K562 (cell line): Measurements from ENCODE around the gene SLC39A3. TPM values are rescaled to one million over a fixed set of nuclear protein-coding genes. Genes with fewer than 3 reads are reported as not detected.

ENCODE experiments used
- BCL6 ChIP-seq: fragments of 250-450 bp; sonication (Bioruptor Pico); IDR thresholded peaks from 2 replicates; pipeline ENCODE4 v1.4.0; 2020
- BCOR ChIP-seq: fragments of 450-650 bp; IDR thresholded peaks from 2 replicates; pipeline ENCODE4 v1.6.1; 2016
- CCAR2 ChIP-seq: fragments of 200-400 bp; formaldehyde crosslinking; IDR thresholded peaks from 2 replicates; pipeline ENCODE4 v1.6.1; 2017; ENCODE audit warnings: mild to moderate bottlenecking, low read depth, low read length
- CHCHD3 ChIP-seq: fragments of 250-450 bp; sonication (Bioruptor Pico); IDR thresholded peaks from 2 replicates; pipeline ENCODE4 v2.1.2; 2022; ENCODE audit warnings: mild to moderate bottlenecking
- CXXC5 ChIP-seq: fragments of 250-450 bp; sonication (Bioruptor Pico); IDR thresholded peaks from 2 replicates; pipeline ENCODE4 v1.8.0; 2022; ENCODE audit warnings: inconsistent platforms, mild to moderate bottlenecking, moderate library complexity
- DIDO1 ChIP-seq: fragments of 450-650 bp; IDR thresholded peaks from 2 replicates; pipeline ENCODE4 v1.6.1; 2016; ENCODE audit warnings: low read depth, missing biosample characterization, missing genetic modification characterization
- EP400 ChIP-seq: fragments of 450-650 bp; IDR thresholded peaks from 2 replicates; pipeline ENCODE4 v1.6.1; 2017; ENCODE audit warnings: antibody characterized with exemption, mild to moderate bottlenecking, moderate library complexity
- HIVEP1 ChIP-seq: fragments of 250-450 bp; sonication (Bioruptor Pico); IDR thresholded peaks from 2 replicates; pipeline ENCODE4 v1.4.0; 2020; ENCODE audit warnings: mild to moderate bottlenecking
- IRF2 ChIP-seq: sonication (generic); formaldehyde crosslinking; IDR thresholded peaks from 2 replicates; pipeline ENCODE4 v1.8.1; 2022; ENCODE audit warnings: mild to moderate bottlenecking, missing genetic modification reagents
- JUND ChIP-seq, 2 experiments: IDR thresholded peaks; 2 replicates in 1 of 2; 3 replicates in 1 of 2; pipeline ENCODE4 v1.6.1; 2011; ENCODE audit warnings: borderline replicate concordance in 2 of 2, low read depth in 2 of 2, low read length in 2 of 2, improper control_type of control experiment in 1 of 2, missing biosample characterization in 1 of 2, missing genetic modification characterization in 1 of 2, missing genetic modification reagents in 1 of 2
- LARP7 ChIP-seq: fragments of 450-650 bp; IDR thresholded peaks from 2 replicates; pipeline ENCODE4 v1.6.1; 2016
- MCM3 ChIP-seq: fragments of 450-650 bp; IDR thresholded peaks from 2 replicates; pipeline ENCODE4 v1.6.1; 2016
- NUFIP1 ChIP-seq: fragments of 450-650 bp; IDR thresholded peaks from 2 replicates; pipeline ENCODE4 v1.6.1; 2018; ENCODE audit not compliant: partially characterized antibody
- PML ChIP-seq: IDR thresholded peaks from 2 replicates; pipeline ENCODE4 v1.6.1; 2012; ENCODE audit warnings: low read length, inconsistent platforms
- RBBP5 ChIP-seq: fragments of 200-600 bp; sonication (generic); IDR thresholded peaks from 2 replicates; pipeline ENCODE4 v1.6.1; 2012; ENCODE audit warnings: borderline replicate concordance, mild to moderate bottlenecking, low read length, control low read depth, inconsistent platforms; ENCODE audit not compliant: insufficient read depth, poor library complexity, severe bottlenecking
- RBM34 ChIP-seq: fragments of 200-400 bp; formaldehyde crosslinking; IDR thresholded peaks from 2 replicates; pipeline ENCODE4 v1.6.1; 2018; ENCODE audit warnings: low read length, borderline replicate concordance; ENCODE audit not compliant: insufficient read depth
- SMAD2 ChIP-seq: fragments of 150-350 bp; IDR thresholded peaks from 2 replicates; pipeline ENCODE4 v1.6.1; 2014; ENCODE audit warnings: low read depth, mild to moderate bottlenecking, low read length
- SRF ChIP-seq, 2 experiments: fragments of 250-450, 450-650 bp in 1 of 2; sonication (Bioruptor Pico) in 1 of 2; sonication (generic) in 1 of 2; formaldehyde crosslinking; IDR thresholded peaks; 2 replicates each; pipeline versions ENCODE4 v1.5.0 to v1.5.1; 2020 to 2022; ENCODE audit warnings: mild to moderate bottlenecking in 1 of 2, missing genetic modification reagents in 1 of 2
- SRSF7 ChIP-seq: fragments of 200-400 bp; formaldehyde crosslinking; optimal IDR thresholded peaks from 2 replicates; pipeline ENCODE3; 2017; ENCODE audit warnings: mild to moderate bottlenecking, low read depth, low read length
- ZBTB1 ChIP-seq: sonication (generic); formaldehyde crosslinking; IDR thresholded peaks from 2 replicates; pipeline ENCODE4 v1.8.1; 2023; ENCODE audit warnings: missing genetic modification reagents, low read depth, mild to moderate bottlenecking, borderline replicate concordance
- ZC3H8 ChIP-seq: fragments of 450-650 bp; IDR thresholded peaks from 2 replicates; pipeline ENCODE4 v1.6.1; 2017
- ZNF165 ChIP-seq: fragments of 250-450 bp; sonication (Bioruptor Pico); IDR thresholded peaks from 2 replicates; pipeline ENCODE4 v1.4.0; 2020; ENCODE audit warnings: borderline replicate concordance
- ZNF436 ChIP-seq: fragments of 250-450, 450-650 bp; sonication (Bioruptor Pico); formaldehyde crosslinking; IDR thresholded peaks from 2 replicates; pipeline ENCODE4 v1.7.0; 2020; ENCODE audit warnings: mild to moderate bottlenecking
- polyA plus RNA-seq, 8 experiments: library from polyadenylated mRNA; depleted of rRNA in 4 of 8; stranded (reverse) in 5 of 8; unstranded in 3 of 8; fragments of >200 nt; fragmentation: Nextera tagmentation in 2 of 8; fragmentation: Illumina TruSeq in 1 of 8; extraction: Ambion mirVana in 2 of 8; extraction: Trizol in 1 of 8; gene quantifications; 2 replicates each; pipeline versions ENCODE4 v1.2.1 to v1.2.3, GENCODE V29; 2011 to 2014; ENCODE audit warnings: inconsistent platforms in 1 of 8, missing spikeins in 1 of 8
- total RNA-seq, 7 experiments: library from RNA; depleted of rRNA in 6 of 7; stranded (reverse); fragments of >200 nt in 6 of 7; fragmentation: Illumina TruSeq in 2 of 7; extraction: Trizol in 2 of 7; gene quantifications; 2 replicates each; pipeline versions ENCODE4 v1.2.1 to v1.2.3, GENCODE V29; 2011 to 2021; ENCODE audit warnings: low replicate concordance in 1 of 7
- TF ChIP-seq, protein P1 (sequence below): sonication (generic); IDR thresholded peaks from 2 replicates; pipeline ENCODE4 v1.6.1; 2016
- TF ChIP-seq, protein P2 (sequence below): fragments of 250-450 bp; sonication (Bioruptor Pico); IDR thresholded peaks from 2 replicates; pipeline ENCODE4 v1.8.0; 2021; ENCODE audit warnings: moderate library complexity, mild to moderate bottlenecking, inconsistent platforms
- TF ChIP-seq, protein P3 (sequence below): sonication (generic); formaldehyde crosslinking; IDR thresholded peaks from 2 replicates; pipeline ENCODE4 v1.8.1; 2023; ENCODE audit warnings: mild to moderate bottlenecking, missing genetic modification reagents

The SLC39A3 gene
- total and polyA plus RNA-seq, 9 of the 15 experiments (the other 6 are each of a cell fraction or from before 2014, with no cell fraction given): 2.3 to 215 (median 127) TPM

- TF ChIP-seq PML (peak; percentile 54), ZC3H8 (no peak), JUND (IDR thresholded peaks at IDR 0.05; ENCODE audit: borderline replicate concordance, low read depth, low read length) (peak; percentile 86), JUND (tag; IDR thresholded peaks at IDR 0.05; ENCODE audit: borderline replicate concordance, low read depth, low read length) (peak; percentile 74; the same call in 1 of the 3 replicates), ZNF436 (CRISPR knock-in tag) (no peak), CXXC5 (CRISPR knock-in tag) (peak; percentile 92), ZNF165 (CRISPR knock-in tag) (0 out of 2 replicates have a peak, but pooled peaks have one; percentile 29), SRSF7 (no peak), IRF2 (peak; percentile 91; the same call in 1 of the 2 replicates), HIVEP1 (CRISPR knock-in tag) (no peak), BCL6 (CRISPR knock-in tag) (no peak), CHCHD3 (CRISPR knock-in tag) (no peak), SMAD2 (no peak), ZBTB1 (peak; percentile 93), BCOR (peak; percentile 87), DIDO1 (tag) (0 out of 2 replicates have a peak, but pooled peaks have one; percentile 46), NUFIP1 (no peak), SRF (CRISPR knock-in tag; IDR thresholded peaks at IDR 0.05) (peak in 1 of 2 experiments; percentile 74; a peak in 1 of 4 replicates), CCAR2 (no peak), RBBP5 (peak; percentile 71), MCM3 (no peak), EP400 (peak; percentile 99), RBM34 (no peak), LARP7 (no peak)
- TF ChIP-seq, protein P1, sequence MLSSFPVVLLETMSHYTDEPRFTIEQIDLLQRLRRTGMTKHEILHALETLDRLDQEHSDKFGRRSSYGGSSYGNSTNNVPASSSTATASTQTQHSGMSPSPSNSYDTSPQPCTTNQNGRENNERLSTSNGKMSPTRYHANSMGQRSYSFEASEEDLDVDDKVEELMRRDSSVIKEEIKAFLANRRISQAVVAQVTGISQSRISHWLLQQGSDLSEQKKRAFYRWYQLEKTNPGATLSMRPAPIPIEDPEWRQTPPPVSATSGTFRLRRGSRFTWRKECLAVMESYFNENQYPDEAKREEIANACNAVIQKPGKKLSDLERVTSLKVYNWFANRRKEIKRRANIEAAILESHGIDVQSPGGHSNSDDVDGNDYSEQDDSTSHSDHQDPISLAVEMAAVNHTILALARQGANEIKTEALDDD: no peak
- TF ChIP-seq, protein P2, sequence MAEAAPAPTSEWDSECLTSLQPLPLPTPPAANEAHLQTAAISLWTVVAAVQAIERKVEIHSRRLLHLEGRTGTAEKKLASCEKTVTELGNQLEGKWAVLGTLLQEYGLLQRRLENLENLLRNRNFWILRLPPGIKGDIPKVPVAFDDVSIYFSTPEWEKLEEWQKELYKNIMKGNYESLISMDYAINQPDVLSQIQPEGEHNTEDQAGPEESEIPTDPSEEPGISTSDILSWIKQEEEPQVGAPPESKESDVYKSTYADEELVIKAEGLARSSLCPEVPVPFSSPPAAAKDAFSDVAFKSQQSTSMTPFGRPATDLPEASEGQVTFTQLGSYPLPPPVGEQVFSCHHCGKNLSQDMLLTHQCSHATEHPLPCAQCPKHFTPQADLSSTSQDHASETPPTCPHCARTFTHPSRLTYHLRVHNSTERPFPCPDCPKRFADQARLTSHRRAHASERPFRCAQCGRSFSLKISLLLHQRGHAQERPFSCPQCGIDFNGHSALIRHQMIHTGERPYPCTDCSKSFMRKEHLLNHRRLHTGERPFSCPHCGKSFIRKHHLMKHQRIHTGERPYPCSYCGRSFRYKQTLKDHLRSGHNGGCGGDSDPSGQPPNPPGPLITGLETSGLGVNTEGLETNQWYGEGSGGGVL: no peak
- TF ChIP-seq, protein P3, sequence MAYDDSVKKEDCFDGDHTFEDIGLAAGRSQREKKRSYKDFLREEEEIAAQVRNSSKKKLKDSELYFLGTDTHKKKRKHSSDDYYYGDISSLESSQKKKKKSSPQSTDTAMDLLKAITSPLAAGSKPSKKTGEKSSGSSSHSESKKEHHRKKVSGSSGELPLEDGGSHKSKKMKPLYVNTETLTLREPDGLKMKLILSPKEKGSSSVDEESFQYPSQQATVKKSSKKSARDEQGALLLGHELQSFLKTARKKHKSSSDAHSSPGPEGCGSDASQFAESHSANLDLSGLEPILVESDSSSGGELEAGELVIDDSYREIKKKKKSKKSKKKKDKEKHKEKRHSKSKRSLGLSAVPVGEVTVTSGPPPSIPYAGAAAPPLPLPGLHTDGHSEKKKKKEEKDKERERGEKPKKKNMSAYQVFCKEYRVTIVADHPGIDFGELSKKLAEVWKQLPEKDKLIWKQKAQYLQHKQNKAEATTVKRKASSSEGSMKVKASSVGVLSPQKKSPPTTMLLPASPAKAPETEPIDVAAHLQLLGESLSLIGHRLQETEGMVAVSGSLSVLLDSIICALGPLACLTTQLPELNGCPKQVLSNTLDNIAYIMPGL (CRISPR knock-in tag): peak; percentile 96
Measured at GRCh38 chr19:2782936-2783780, 43.3 kb upstream of the SLC39A3 start, which contains the start of gene SGTA (continued).
